Prostate gland (tissue), 2 donors: ENCODE data around the gene RXRA. TPM values are rescaled to one million over a fixed set of nuclear protein-coding genes. Genes with fewer than 3 reads are reported as not detected.

ENCODE experiments used
- DNase-seq: peaks from one replicate; pipeline ENCODE4 v3.0.0-alpha.2; 2019; ENCODE audit warnings: low spot score
- H3K27ac ChIP-seq, 2 donors: fragments of 200-600 bp; sonication (generic); 2 replicates each; pipeline ENCODE4 v1.5.1; 2017 to 2019
- H3K27me3 ChIP-seq: fragments of 200-600 bp; sonication (generic); replicated peaks from 2 replicates; pipeline ENCODE4 v1.5.1; 2019; ENCODE audit not compliant: insufficient read depth
- H3K36me3 ChIP-seq, 2 donors: fragments of 200-600 bp; sonication (generic); 1 replicate in 1 of 2; 2 replicates in 1 of 2; pipeline versions ENCODE4 v1.5.1 to v1.8.1; 2017 to 2019
- H3K4me1 ChIP-seq: fragments of 200-600 bp; sonication (generic); replicated peaks from 2 replicates; pipeline ENCODE4 v1.5.1; 2019
- H3K4me3 ChIP-seq, 2 donors: fragments of 200-600 bp; sonication (generic); 2 replicates each; pipeline ENCODE4 v1.5.1; 2017 to 2019
- H3K9me3 ChIP-seq: fragments of 200-600 bp; sonication (generic); 2 replicates; pipeline ENCODE4 v1.5.1; 2017
- CTCF ChIP-seq, 4 experiments: fragments of 200-600 bp in 2 of 4; fragments of 450-650 bp in 2 of 4; sonication (generic) in 2 of 4; IDR thresholded peaks; 1 replicate in 3 of 4; 2 replicates in 1 of 4; pipeline ENCODE4 v1.5.1; 2016 to 2019; ENCODE audit warnings: antibody characterized with exemption in 4 of 4, mild to moderate bottlenecking in 2 of 4, moderate library complexity in 2 of 4
- POLR2A ChIP-seq: fragments of 450-650 bp; IDR thresholded peaks from one replicate; pipeline ENCODE4 v1.6.1; 2016; ENCODE audit warnings: antibody characterized with exemption, mild to moderate bottlenecking
- POLR2AphosphoS5 ChIP-seq: sonication (generic); formaldehyde crosslinking; IDR thresholded peaks from one replicate; pipeline ENCODE4 v1.6.1; 2017; ENCODE audit warnings: antibody characterized with exemption
- WGBS: methylation state at CpG from one replicate; pipeline ENCODE4 v1.1.5; 2018; 5-methylcytosine and 5-hydroxymethylcytosine counted together
- intact Hi-C: fragments of 100-400 bp; cut with DNase I; formaldehyde crosslinking; loops from one replicate; pipeline ENCODE4 v1.14.2; 2022
- total RNA-seq, 2 donors: library from RNA; depleted of rRNA; stranded (reverse); fragments of >200 nt; gene quantifications; one replicate each; pipeline ENCODE4 v1.1.0, GENCODE V29; 2016

Gene RXRA
- 10 to 100 TPM; 69.5 to 84.1 TPM for total RNA-seq

- peak within 1 kb of the TSS; percentile 97 to 98 for H3K27ac ChIP-seq
- H3K9me3 ChIP-seq = no peaks in the 10 kb centered on the region
- H3K27me3 ChIP-seq = no peaks in the 10 kb centered on the region
- WGBS = 0% methylated on average over 36 of the region's 156 CpGs
- H3K4me1 ChIP-seq = peaks cover 25% of the 10 kb centered on the region
- peak within 1 kb of the TSS; percentile 56 to 81 for H3K4me3 ChIP-seq
- intact Hi-C loops = loop anchor here (2.0 to 5.0 kb wide), 4 partner anchors 41 to 154 kb away; no protein-coding TSS in a partner anchor
- no peaks in the 10 kb centered on the region for H3K36me3 ChIP-seq
- TF ChIP-seq POLR2AphosphoS5 (no peak), CTCF (IDR thresholded peaks at IDR 0.05) (peak in 3 of 4 experiments; percentile 21 to 34 (median 31)), POLR2A (peak; percentile 88)
- peak; percentile 86 for DNase-seq
Observed at GRCh38 chr9:134325813-134326723, at the start of gene RXRA. RXRA (plus strand) TSS chr9:134326455; CDS start chr9:134326632, 177 bp downstream.

- no peaks in the 10 kb centered on the region for H3K9me3 ChIP-seq
- DNase-seq = no peak
- intact Hi-C loops = no loop called here
- no peak for TF ChIP-seq CTCF (IDR thresholded peaks at IDR 0.05)
- TF ChIP-seq POLR2A = no peak
- no peak for TF ChIP-seq POLR2AphosphoS5
- H3K4me3 ChIP-seq = no peak overlapping the region
- H3K27me3 ChIP-seq = no peaks in the 10 kb centered on the region
- H3K4me1 ChIP-seq = no peaks in the 10 kb centered on the region
- H3K36me3 ChIP-seq = no peaks in the 10 kb centered on the region
- WGBS = 97% methylated on average over 7 of the region's 7 CpGs
- no peak overlapping the region for H3K27ac ChIP-seq
Observed at GRCh38 chr9:134278286-134278685, 48.0 kb upstream of the RXRA start.

- no peaks in the 10 kb centered on the region for H3K36me3 ChIP-seq
- H3K27ac ChIP-seq = no peak overlapping the region
- WGBS = 85% methylated on average over 8 of the region's 8 CpGs
- intact Hi-C loops = no loop called here
- no peak for TF ChIP-seq POLR2A
- TF ChIP-seq POLR2AphosphoS5 = no peak
- no peak for TF ChIP-seq CTCF (IDR thresholded peaks at IDR 0.05)
- peaks cover 5% of the 10 kb centered on the region for H3K4me1 ChIP-seq
- H3K4me3 ChIP-seq = no peak overlapping the region
- H3K9me3 ChIP-seq = no peaks in the 10 kb centered on the region
- DNase-seq = no peak
- no peaks in the 10 kb centered on the region for H3K27me3 ChIP-seq
Observed at GRCh38 chr9:134278974-134279640, 47.1 kb upstream of the RXRA start.

GRCh38 chr9:134282138-134282650, 44.1 kb upstream of the RXRA start:
- H3K4me1 ChIP-seq = peaks cover 11% of the 10 kb centered on the region
- WGBS = 77% methylated on average over 18 of the region's 19 CpGs
- intact Hi-C loops = no loop called here

More at GRCh38 chr9:134282138-134282650, 44.1 kb upstream of the RXRA start:
- TF ChIP-seq POLR2A (no peak), CTCF (IDR thresholded peaks at IDR 0.05) (no peak), POLR2AphosphoS5 (no peak)
- Histone ChIP-seq H3K27ac (no peak overlapping the region), H3K9me3 (no peaks in the 10 kb centered on the region), H3K27me3 (no peaks in the 10 kb centered on the region), H3K4me3 (no peak overlapping the region), H3K36me3 (no peaks in the 10 kb centered on the region)
- DNase-seq = no peak
